SHP77 treated with DMSO at 0.1 percent for 48 hours (cell line): ENCODE data around the gene VSTM4.

Experiments used
- DNase-seq: peaks from one replicate; lab custom pipeline; 2025; lab: John Stamatoyannopoulos, UW

The VSTM4 gene

GRCh38 chr10:49091450-49092210 is 23.7 kb downstream of the VSTM4 start:
- no peak for DNase-seq

GRCh38 chr10:49090696-49091380 is 24.5 kb downstream of the VSTM4 start:
- no peak for DNase-seq

- no peak for DNase-seq
Measured at GRCh38 chr10:49090189-49090575, 25.1 kb downstream of the VSTM4 start.

- DNase-seq, result no peak
Measured at GRCh38 chr10:49089557-49090188, 25.6 kb downstream of the VSTM4 start.

- no peak for DNase-seq
Measured at GRCh38 chr10:49089152-49089551, 26.2 kb downstream of the VSTM4 start.

GRCh38 chr10:49086889-49087288 is 28.4 kb downstream of the VSTM4 start:
- DNase-seq, result no peak

GRCh38 chr10:49083261-49083660 is 32.1 kb downstream of the VSTM4 start:
- no peak for DNase-seq

GRCh38 chr10:49082766-49083165 is 32.6 kb downstream of the VSTM4 start:
- DNase-seq, result no peak

- DNase-seq, result no peak
Measured at GRCh38 chr10:49081547-49082275, 33.6 kb downstream of the VSTM4 start.

GRCh38 chr10:49080965-49081364 is 34.4 kb downstream of the VSTM4 start:
- no peak for DNase-seq

- no peak for DNase-seq
Measured at GRCh38 chr10:49080071-49080470, 35.3 kb downstream of the VSTM4 start.

- no peak for DNase-seq
Measured at GRCh38 chr10:49079499-49079898, 35.8 kb downstream of the VSTM4 start.

- DNase-seq, result no peak
Measured at GRCh38 chr10:49079072-49079471, 36.2 kb downstream of the VSTM4 start.

- DNase-seq, result no peak
Measured at GRCh38 chr10:49078433-49078832, 36.9 kb downstream of the VSTM4 start.

- no peak for DNase-seq
Measured at GRCh38 chr10:49076741-49077521, 38.4 kb downstream of the VSTM4 start.

- no peak for DNase-seq
Measured at GRCh38 chr10:49076319-49076718, 39.0 kb downstream of the VSTM4 start.

- no peak for DNase-seq
Measured at GRCh38 chr10:49075743-49076142, 39.6 kb downstream of the VSTM4 start.

GRCh38 chr10:49074836-49075682 is 40.3 kb downstream of the VSTM4 start:
- DNase-seq, result no peak

GRCh38 chr10:49072166-49072885 is 43.0 kb downstream of the VSTM4 start:
- no peak for DNase-seq

GRCh38 chr10:49071160-49071761 is 44.1 kb downstream of the VSTM4 start:
- DNase-seq, result no peak
